Neural progenitor cell (in vitro differentiated cells): ENCODE results near the gene KCNQ1. TPM values are rescaled to one million over a fixed set of nuclear protein-coding genes. Genes with fewer than 3 reads are reported as not detected.

Experiments used
- DNase-seq: peaks from one replicate; pipeline ENCODE4 v3.0.0-alpha.2; 2016; ENCODE audit warnings: low spot score
- H2AFZ ChIP-seq: fragments of 200-600 bp; sonication (generic); replicated peaks from 2 replicates; pipeline ENCODE4 v1.6.1; 2016; ENCODE audit warnings: antibody characterized with exemption
- H3F3A ChIP-seq: fragments of 200-600 bp; sonication (generic); 2 replicates; pipeline ENCODE4 v1.6.1; 2016; ENCODE audit warnings: antibody characterized with exemption, low read depth
- H3K27ac ChIP-seq: fragments of 200-600 bp; sonication (generic); 2 replicates; pipeline ENCODE4 v1.5.1; 2016; ENCODE audit warnings: mild to moderate bottlenecking
- H3K27me3 ChIP-seq: fragments of 200-600 bp; sonication (generic); 2 replicates; pipeline ENCODE4 v1.6.1; 2016; ENCODE audit warnings: mild to moderate bottlenecking, moderate library complexity
- H3K36me3 ChIP-seq: fragments of 200-600 bp; sonication (generic); 2 replicates; pipeline ENCODE4 v1.5.1; 2016
- H3K4me1 ChIP-seq: fragments of 200-600 bp; sonication (generic); 2 replicates; pipeline ENCODE4 v1.6.1; 2016; ENCODE audit warnings: mixed run types
- H3K4me2 ChIP-seq: fragments of 200-600 bp; sonication (generic); 2 replicates; pipeline ENCODE4 v1.6.1; 2016
- H3K4me3 ChIP-seq: fragments of 200-600 bp; sonication (generic); 2 replicates; pipeline ENCODE4 v1.5.1; 2016
- H3K79me2 ChIP-seq: fragments of 200-600 bp; sonication (generic); 2 replicates; pipeline ENCODE4 v1.6.1; 2016; ENCODE audit warnings: low read depth
- H3K9ac ChIP-seq: fragments of 200-600 bp; sonication (generic); 2 replicates; pipeline ENCODE4 v1.6.1; 2016
- H3K9me3 ChIP-seq: fragments of 200-600 bp; sonication (generic); 2 replicates; pipeline ENCODE4 v1.5.1; 2016; ENCODE audit warnings: low read depth
- H4K20me1 ChIP-seq: fragments of 200-600 bp; sonication (generic); 2 replicates; pipeline ENCODE4 v1.6.1; 2016; ENCODE audit warnings: low read depth
- H3K27ac Mint-ChIP-seq: 3 replicates; pipeline ENCODE4 v1.8.0; 2021; ENCODE audit warnings: mixed read lengths
- H3K27me3 Mint-ChIP-seq: 2 replicates; pipeline ENCODE4 v1.8.0; 2022; ENCODE audit warnings: low read depth, mild to moderate bottlenecking, inconsistent platforms, moderate library complexity, mixed read lengths; ENCODE audit not compliant: insufficient read depth
- H3K36me3 Mint-ChIP-seq: 3 replicates; pipeline ENCODE4 v1.8.0; 2021; ENCODE audit warnings: mixed read lengths
- H3K4me1 Mint-ChIP-seq: 3 replicates; pipeline ENCODE4 v1.8.0; 2021; ENCODE audit warnings: mixed read lengths
- H3K4me3 Mint-ChIP-seq: 3 replicates; pipeline ENCODE4 v1.8.0; 2021; ENCODE audit warnings: mild to moderate bottlenecking, moderate library complexity, mixed read lengths
- H3K9me3 Mint-ChIP-seq: 3 replicates; pipeline ENCODE4 v1.8.0; 2020; ENCODE audit warnings: mixed read lengths
- EZH2 ChIP-seq: fragments of 200-600 bp; sonication (generic); IDR thresholded peaks from 2 replicates; pipeline ENCODE4 v1.6.1; 2017; ENCODE audit warnings: antibody characterized with exemption, mild to moderate bottlenecking, moderate library complexity
- EZH2phosphoT487 ChIP-seq: fragments of 200-600 bp; sonication (generic); IDR thresholded peaks from 2 replicates; pipeline ENCODE4 v1.6.1; 2017; ENCODE audit warnings: antibody characterized with exemption
- total RNA-seq: library from RNA; depleted of rRNA; stranded (reverse); fragments of >200 nt; gene quantifications from 2 replicates; pipeline ENCODE4 v1.2.3, GENCODE V29; 2015; ENCODE audit warnings: low replicate concordance
- TF ChIP-seq, protein P1 (sequence below): fragments of 200-600 bp; sonication (generic); IDR thresholded peaks from 2 replicates; pipeline ENCODE4 v1.5.1; 2017; ENCODE audit warnings: antibody characterized with exemption, mild to moderate bottlenecking

The KCNQ1 gene
- total RNA-seq, 1 donor from 2014 or later, result 0.11 TPM

DNA sequence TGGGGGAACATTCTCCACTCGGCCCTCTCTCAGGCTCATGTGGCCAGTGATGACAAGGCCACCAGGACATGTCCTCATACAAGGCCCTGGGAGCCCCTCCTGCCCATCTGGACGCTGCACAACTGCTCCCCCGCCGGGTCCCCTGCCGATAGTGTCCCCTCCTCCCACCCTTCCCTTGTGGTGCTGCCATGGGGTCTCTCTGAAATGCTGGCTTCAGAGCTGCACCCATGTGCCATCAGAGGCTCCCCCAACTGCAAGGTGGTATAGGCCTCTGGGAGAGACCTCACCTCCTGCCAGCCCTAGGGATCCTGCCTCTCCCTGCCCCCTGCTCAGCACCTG is 142.0 kb downstream of the KCNQ1 start:
- Mint-ChIP-seq H3K9me3 (no peaks in the 10 kb centered on the region), H3K36me3 (no peaks in the 10 kb centered on the region), H3K27ac (no peak overlapping the region), H3K4me3 (no peak overlapping the region), H3K4me1 (peaks cover 3% of the 10 kb centered on the region), H3K27me3 (peaks cover 13% of the 10 kb centered on the region)
- Histone ChIP-seq H3K9me3 (no peaks in the 10 kb centered on the region), H3K79me2 (no peaks in the 10 kb centered on the region), H3F3A (no peaks in the 10 kb centered on the region), H3K9ac (no peak overlapping the region), H3K27me3 (peaks cover 54% of the 10 kb centered on the region), H3K4me2 (no peak overlapping the region), H3K4me1 (no peaks in the 10 kb centered on the region), H4K20me1 (no peaks in the 10 kb centered on the region), H3K36me3 (no peaks in the 10 kb centered on the region), H2AFZ (no peak overlapping the region), H3K4me3 (no peak overlapping the region), H3K27ac (no peak overlapping the region)
- TF ChIP-seq, protein P1, sequence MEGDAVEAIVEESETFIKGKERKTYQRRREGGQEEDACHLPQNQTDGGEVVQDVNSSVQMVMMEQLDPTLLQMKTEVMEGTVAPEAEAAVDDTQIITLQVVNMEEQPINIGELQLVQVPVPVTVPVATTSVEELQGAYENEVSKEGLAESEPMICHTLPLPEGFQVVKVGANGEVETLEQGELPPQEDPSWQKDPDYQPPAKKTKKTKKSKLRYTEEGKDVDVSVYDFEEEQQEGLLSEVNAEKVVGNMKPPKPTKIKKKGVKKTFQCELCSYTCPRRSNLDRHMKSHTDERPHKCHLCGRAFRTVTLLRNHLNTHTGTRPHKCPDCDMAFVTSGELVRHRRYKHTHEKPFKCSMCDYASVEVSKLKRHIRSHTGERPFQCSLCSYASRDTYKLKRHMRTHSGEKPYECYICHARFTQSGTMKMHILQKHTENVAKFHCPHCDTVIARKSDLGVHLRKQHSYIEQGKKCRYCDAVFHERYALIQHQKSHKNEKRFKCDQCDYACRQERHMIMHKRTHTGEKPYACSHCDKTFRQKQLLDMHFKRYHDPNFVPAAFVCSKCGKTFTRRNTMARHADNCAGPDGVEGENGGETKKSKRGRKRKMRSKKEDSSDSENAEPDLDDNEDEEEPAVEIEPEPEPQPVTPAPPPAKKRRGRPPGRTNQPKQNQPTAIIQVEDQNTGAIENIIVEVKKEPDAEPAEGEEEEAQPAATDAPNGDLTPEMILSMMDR, result no peak
- TF ChIP-seq EZH2 (no peak), EZH2phosphoT487 (no peak)
- no peak for DNase-seq

DNA sequence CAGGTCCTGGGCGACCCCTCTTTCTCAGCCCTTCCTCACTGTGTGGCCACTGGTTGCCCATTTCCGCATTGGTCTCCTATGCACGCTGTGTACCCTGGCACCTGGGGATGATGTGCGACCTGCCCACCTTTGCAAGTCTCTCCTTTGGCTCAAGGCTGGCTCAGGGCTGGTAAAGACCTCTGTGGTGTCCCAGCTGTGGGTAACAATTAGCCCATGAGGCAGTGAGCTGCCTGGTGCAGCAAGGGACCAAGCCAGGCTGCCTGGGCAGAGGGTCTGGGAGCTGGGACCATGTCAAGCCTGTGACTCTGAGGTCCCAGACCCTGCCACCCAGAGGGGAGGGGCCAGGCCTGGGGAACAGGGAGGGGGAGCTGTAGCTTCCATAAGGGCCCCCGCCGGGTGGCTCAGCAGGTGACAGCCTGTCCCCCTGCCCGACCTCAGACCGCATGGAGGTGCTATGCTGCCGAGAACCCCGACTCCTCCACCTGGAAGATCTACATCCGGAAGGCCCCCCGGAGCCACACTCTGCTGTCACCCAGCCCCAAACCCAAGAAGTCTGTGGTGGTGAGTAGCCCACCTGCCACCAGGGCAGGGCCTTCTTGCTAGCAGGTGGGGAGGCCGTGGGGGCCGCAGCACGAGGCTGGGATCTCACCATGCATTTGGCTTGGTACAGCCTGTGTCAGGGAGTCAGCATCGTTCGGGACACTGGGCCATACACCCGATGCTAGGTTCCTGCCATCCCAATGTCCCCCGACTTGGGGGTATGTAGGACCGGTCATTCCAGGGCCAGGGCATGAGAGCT is 142.5 kb downstream of the KCNQ1 start:
- Histone ChIP-seq H3K9me3 (no peaks in the 10 kb centered on the region), H3K36me3 (no peaks in the 10 kb centered on the region), H3K4me1 (no peaks in the 10 kb centered on the region), H3K27ac (no peak overlapping the region), H3K79me2 (no peaks in the 10 kb centered on the region), H3K4me2 (no peak overlapping the region), H4K20me1 (no peaks in the 10 kb centered on the region), H2AFZ (no peak overlapping the region), H3F3A (no peaks in the 10 kb centered on the region), H3K27me3 (peaks cover 60% of the 10 kb centered on the region), H3K9ac (no peak overlapping the region), H3K4me3 (no peak overlapping the region)
- TF ChIP-seq, protein P1, result no peak
- TF ChIP-seq EZH2phosphoT487 (no peak), EZH2 (no peak)
- Mint-ChIP-seq H3K4me3 (no peak overlapping the region), H3K27me3 (peaks cover 13% of the 10 kb centered on the region), H3K4me1 (peaks cover 3% of the 10 kb centered on the region), H3K9me3 (no peaks in the 10 kb centered on the region), H3K27ac (no peak overlapping the region), H3K36me3 (no peaks in the 10 kb centered on the region)
- no peak for DNase-seq

DNA sequence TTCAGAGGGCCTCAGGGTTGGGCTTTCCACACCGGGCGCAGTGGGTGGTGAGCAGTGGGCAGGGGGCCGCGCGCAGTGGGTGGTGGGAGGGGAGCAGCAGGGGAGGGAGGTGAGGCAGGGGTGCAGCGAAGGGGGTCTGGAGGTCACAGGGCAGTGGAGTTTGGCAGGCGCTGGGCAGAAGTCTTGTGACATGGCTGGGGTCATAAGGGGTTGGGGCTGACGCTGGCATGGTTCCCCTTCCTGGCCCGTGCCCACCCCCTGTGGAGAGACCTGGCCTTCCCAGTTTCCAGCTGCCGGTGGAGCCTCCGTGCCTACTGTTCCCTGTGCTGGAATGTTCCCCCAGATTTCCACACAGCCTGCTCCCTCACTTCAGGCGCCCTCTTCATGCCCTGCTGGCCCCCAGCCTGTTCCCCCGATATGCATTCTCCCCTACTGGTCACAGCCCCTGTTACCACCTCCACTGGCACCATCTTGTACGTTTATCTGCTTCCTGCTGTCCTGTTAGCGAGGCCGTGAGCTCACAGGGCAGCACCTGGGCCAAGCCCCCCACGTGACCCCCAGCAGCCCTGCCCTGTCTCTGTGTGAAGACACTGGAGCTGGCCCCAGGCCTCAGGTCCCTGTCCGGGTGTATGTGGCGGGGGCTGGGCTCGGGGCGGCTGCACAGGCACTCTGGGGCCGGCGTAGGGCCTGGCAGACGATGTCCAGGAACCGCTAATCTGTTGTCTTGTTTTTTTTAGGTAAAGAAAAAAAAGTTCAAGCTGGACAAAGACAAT is 143.4 kb downstream of the KCNQ1 start:
- Histone ChIP-seq H3K27ac (no peak overlapping the region), H3K9me3 (no peaks in the 10 kb centered on the region), H3K4me3 (no peak overlapping the region), H3K9ac (no peak overlapping the region), H3K27me3 (peaks cover 68% of the 10 kb centered on the region), H2AFZ (no peak overlapping the region), H3K4me1 (no peaks in the 10 kb centered on the region), H3K79me2 (no peaks in the 10 kb centered on the region), H3K36me3 (no peaks in the 10 kb centered on the region), H4K20me1 (no peaks in the 10 kb centered on the region), H3K4me2 (no peak overlapping the region), H3F3A (no peaks in the 10 kb centered on the region)
- TF ChIP-seq, protein P1, result no peak
- no peak for TF ChIP-seq EZH2phosphoT487
- no peak for TF ChIP-seq EZH2
- H3K4me3 Mint-ChIP-seq, result no peak overlapping the region
- peaks cover 10% of the 10 kb centered on the region for H3K27me3 Mint-ChIP-seq
- H3K36me3 Mint-ChIP-seq, result no peaks in the 10 kb centered on the region
- no peak overlapping the region for H3K27ac Mint-ChIP-seq
- H3K9me3 Mint-ChIP-seq, result no peaks in the 10 kb centered on the region
- H3K4me1 Mint-ChIP-seq, result no peaks in the 10 kb centered on the region
- no peak for DNase-seq
